Endothelial cell of umbilical vein (primary cell): ENCODE data around the gene TESK2. TPM values are rescaled to one million over a fixed set of nuclear protein-coding genes. Genes with fewer than 3 reads are reported as not detected.

ENCODE experiments used
- BruUV-seq: library from RNA; stranded (reverse); fragments of 400-500 nt; replicated peaks from 2 replicates; lab custom pipeline; 2021; lab: Mats Ljungman, UMichigan
- CTCF ChIA-PET: fragments of 300-600, 350-600 bp; sonication (Branson Sonifier 250); formaldehyde crosslinking; loops from one replicate; lab custom pipeline; 2021; ENCODE audit warnings: antibody characterized with exemption, inconsistent platforms; lab: Charles Lee
- POLR2A ChIA-PET: fragments of 300-600, 350-600 bp; sonication (Branson Sonifier 250); formaldehyde crosslinking; loops from one replicate; lab custom pipeline; 2021; ENCODE audit warnings: antibody characterized with exemption, inconsistent platforms; lab: Charles Lee
- DNase-seq: peaks from one replicate; pipeline ENCODE4 v3.0.0-alpha.2; 2011; ENCODE audit warnings: low read depth, low spot score
- FAIRE-seq: peaks from 2 replicates; lab custom pipeline; 2011; peaks lifted over from hg19 to GRCh38; lab: Jason Lieb, UNC
- H2AFZ ChIP-seq: 2 replicates; pipeline ENCODE4 v1.6.0; 2012; ENCODE audit warnings: low read depth, low read length, control low read depth, inconsistent platforms
- H3K27ac ChIP-seq: 2 replicates; pipeline ENCODE4 v1.5.1; 2011; ENCODE audit warnings: low read depth, mild to moderate bottlenecking, control low read depth, low read length, moderate library complexity; ENCODE audit not compliant: insufficient read depth
- H3K27me3 ChIP-seq, 2 experiments: 2 replicates each; pipeline versions ENCODE4 v1.6.0 to v1.6.1; 2011; ENCODE audit warnings: low read length in 2 of 2, mixed read lengths in 1 of 2; ENCODE audit not compliant: control insufficient read depth in 2 of 2, insufficient read depth in 2 of 2
- H3K36me3 ChIP-seq, 2 experiments: 2 replicates in 1 of 2; 3 replicates in 1 of 2; pipeline ENCODE4 v1.5.1; 2011; ENCODE audit warnings: low read length in 2 of 2, mild to moderate bottlenecking in 1 of 2, moderate library complexity in 1 of 2; ENCODE audit not compliant: control insufficient read depth in 2 of 2, insufficient read depth in 2 of 2; ENCODE audit errors: extremely low read depth in 1 of 2
- H3K4me1 ChIP-seq: 3 replicates; pipeline ENCODE4 v1.5.1; 2011; ENCODE audit warnings: mild to moderate bottlenecking, low read length; ENCODE audit not compliant: control insufficient read depth, insufficient read depth; ENCODE audit errors: extremely low read depth
- H3K4me2 ChIP-seq: 2 replicates; pipeline ENCODE4 v1.6.1; 2011; ENCODE audit warnings: low read length, control low read depth, mixed read lengths; ENCODE audit not compliant: insufficient read depth
- H3K4me3 ChIP-seq, 3 experiments: fragments of 200-600 bp in 1 of 3; sonication (generic), shearing (Covaris generic) in 1 of 3; replicated peaks in 1 of 3; 2 replicates each; pipeline ENCODE4 v1.5.1; 2011 to 2016; ENCODE audit warnings: control low read depth in 3 of 3, low read length in 3 of 3, mild to moderate bottlenecking in 2 of 3, inconsistent platforms in 1 of 3, low read depth in 1 of 3, moderate library complexity in 1 of 3; ENCODE audit not compliant: insufficient read depth in 1 of 3
- H3K79me2 ChIP-seq: 2 replicates; pipeline ENCODE4 v1.6.0; 2012; ENCODE audit warnings: low read length, inconsistent platforms; ENCODE audit not compliant: control insufficient read depth, insufficient read depth
- H3K9ac ChIP-seq: replicated peaks from 2 replicates; pipeline ENCODE3; 2011; ENCODE audit warnings: low read length, control low read depth; ENCODE audit not compliant: insufficient read depth; ENCODE audit errors: extremely low read depth
- H3K9me1 ChIP-seq: replicated peaks from 3 replicates; pipeline ENCODE4 v1.6.0; 2011; ENCODE audit warnings: mild to moderate bottlenecking, low read length; ENCODE audit not compliant: control insufficient read depth, insufficient read depth; ENCODE audit errors: extremely low read depth
- H3K9me3 ChIP-seq: replicated peaks from 2 replicates; pipeline ENCODE4 v1.5.1; 2012; ENCODE audit warnings: low read length, inconsistent platforms; ENCODE audit not compliant: control insufficient read depth, insufficient read depth
- H4K20me1 ChIP-seq: replicated peaks from 2 replicates; pipeline ENCODE3; 2011; ENCODE audit warnings: mild to moderate bottlenecking, low read length; ENCODE audit not compliant: control insufficient read depth, insufficient read depth; ENCODE audit errors: extremely low read depth
- CTCF ChIP-seq, 2 donors: IDR thresholded peaks; 1 replicate in 1 of 2; 2 replicates in 1 of 2; pipeline ENCODE4 v1.5.1; 2011; ENCODE audit warnings: low read length in 2 of 2, mild to moderate bottlenecking in 2 of 2, moderate library complexity in 2 of 2, control low read depth in 1 of 2, inconsistent platforms in 1 of 2, low read depth in 1 of 2; ENCODE audit not compliant: insufficient read depth in 1 of 2; ENCODE audit errors: extremely low read depth in 1 of 2
- FOS ChIP-seq: IDR thresholded peaks from 2 replicates; pipeline ENCODE4 v1.6.1; 2011; ENCODE audit warnings: mild to moderate bottlenecking, low read length, moderate library complexity, borderline replicate concordance; ENCODE audit not compliant: insufficient read depth
- GATA2 ChIP-seq: IDR thresholded peaks from 2 replicates; pipeline ENCODE4 v1.7.0; 2011; ENCODE audit warnings: low read depth, mild to moderate bottlenecking, moderate library complexity, mixed read lengths, low read length; ENCODE audit not compliant: insufficient read length, insufficient read depth
- JUN ChIP-seq: IDR thresholded peaks from 2 replicates; pipeline ENCODE4 v1.6.1; 2011; ENCODE audit warnings: borderline replicate concordance, low read depth; ENCODE audit not compliant: insufficient read length, insufficient read depth
- MYC ChIP-seq: IDR thresholded peaks from one replicate; pipeline ENCODE4 v1.6.1; 2011; ENCODE audit warnings: mild to moderate bottlenecking, low read depth, low read length
- POLR2A ChIP-seq: IDR thresholded peaks from 2 replicates; pipeline ENCODE4 v1.6.1; 2012; ENCODE audit warnings: low read depth, mild to moderate bottlenecking, control low read depth, low read length
- dilution Hi-C: fragments of 300-500 bp; cut with MboI; formaldehyde crosslinking; loops from one replicate; pipeline ENCODE4 v1.15.0; 2019; ENCODE audit warnings: low sequenced_read_pairs; ENCODE audit not compliant: extremely low pct_ligation_motif_present
- intact Hi-C: fragments of 100-400 bp; cut with micrococcal nuclease; formaldehyde crosslinking; loops from one replicate; pipeline ENCODE4 v1.10.0; 2022
- polyA plus RNA-seq, 4 experiments: library from polyadenylated mRNA; depleted of rRNA in 3 of 4; stranded (reverse) in 3 of 4; unstranded in 1 of 4; fragments of >200 nt; gene quantifications; 2 replicates each; pipeline versions ENCODE4 v1.2.1 to v1.2.3, GENCODE V29; 2011 to 2012; ENCODE audit warnings: missing spikeins in 1 of 4
- total RNA-seq: library from RNA; stranded (reverse); gene quantifications from 2 replicates; pipeline ENCODE4 v1.2.3, GENCODE V29; 2021

The TESK2 gene
- total and polyA plus RNA-seq, 2 donors (not counting 3 experiments of a cell fraction or from before 2014, with no cell fraction given) = 2.1 to 2.6 TPM

DNA sequence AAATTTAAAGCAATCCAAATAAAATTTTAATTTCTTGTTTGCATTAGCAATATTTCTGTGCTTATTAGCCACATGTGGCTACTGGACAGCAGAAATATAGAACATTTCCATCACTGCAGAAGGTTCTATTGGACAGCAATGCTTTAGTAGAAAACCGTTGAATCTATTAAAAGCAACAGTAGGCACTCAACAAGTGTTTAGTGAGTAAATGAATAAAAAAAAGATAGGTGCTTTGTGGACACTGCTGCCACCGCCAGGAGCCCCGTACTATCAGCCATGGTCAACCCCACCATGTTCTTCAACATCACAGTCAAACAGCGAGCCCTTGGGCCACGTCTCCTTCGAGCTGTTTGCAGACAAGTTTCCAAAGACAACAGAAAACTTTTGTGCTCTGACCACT, 76.2 kb downstream of the TESK2 start:
- no peak for FAIRE-seq
- no peaks in the 10 kb centered on the region for H3K9me3 ChIP-seq
- no peaks in the 10 kb centered on the region for H3K27me3 ChIP-seq
- no peaks in the 10 kb centered on the region for H3K4me1 ChIP-seq
- dilution Hi-C loops = no loop called here
- ChIA-PET POLR2A (no interaction called here), CTCF (interaction anchor here (1.1 to 1.5 kb wide), 2 partner anchors 10 to 15 kb away, joined by 3 read pairs; no protein-coding TSS in a partner anchor)
- intact Hi-C loops = no loop called here
- H3K4me3 ChIP-seq = no peak overlapping the region
- no peak overlapping the region for H2AFZ ChIP-seq
- no peak overlapping the region for H3K9ac ChIP-seq
- H3K79me2 ChIP-seq = no peaks in the 10 kb centered on the region
- H3K36me3 ChIP-seq = no peaks in the 10 kb centered on the region
- H3K9me1 ChIP-seq = no peaks in the 10 kb centered on the region
- H3K27ac ChIP-seq = no peak overlapping the region
- TF ChIP-seq MYC (no peak), POLR2A (no peak), FOS (no peak)
- BruUV-seq = no TSS peak
- no peak for DNase-seq
- H4K20me1 ChIP-seq = no peaks in the 10 kb centered on the region
- no peak overlapping the region for H3K4me2 ChIP-seq

- Histone ChIP-seq H3K36me3 (no peaks in the 10 kb centered on the region), H3K9me3 (no peaks in the 10 kb centered on the region), H3K4me2 (no peak overlapping the region), H3K9me1 (no peaks in the 10 kb centered on the region), H2AFZ (no peak overlapping the region), H3K27ac (no peak overlapping the region), H3K4me3 (no peak overlapping the region), H4K20me1 (no peaks in the 10 kb centered on the region), H3K9ac (no peak overlapping the region), H3K4me1 (no peaks in the 10 kb centered on the region), H3K27me3 (no peaks in the 10 kb centered on the region), H3K79me2 (no peaks in the 10 kb centered on the region)
- ChIA-PET CTCF (no interaction called here), POLR2A (no interaction called here)
- TF ChIP-seq JUN (no peak), GATA2 (no peak), CTCF (IDR thresholded peaks at IDR 0.05; ENCODE audit: extremely low read depth in 1 of 2, insufficient read depth in 1 of 2, low read depth in 1 of 2, low read length in 2 of 2) (no peak)
- BruUV-seq = no TSS peak
- dilution Hi-C loops = no loop called here
- FAIRE-seq = no peak
- no peak for DNase-seq
- intact Hi-C loops = no loop called here
These were observed 78.1 kb downstream of the TESK2 start for GRCh38 chr1:45412899-45413298.
